Measurements from ENCODE around the gene THUMPD3.

The THUMPD3 gene, protein sequence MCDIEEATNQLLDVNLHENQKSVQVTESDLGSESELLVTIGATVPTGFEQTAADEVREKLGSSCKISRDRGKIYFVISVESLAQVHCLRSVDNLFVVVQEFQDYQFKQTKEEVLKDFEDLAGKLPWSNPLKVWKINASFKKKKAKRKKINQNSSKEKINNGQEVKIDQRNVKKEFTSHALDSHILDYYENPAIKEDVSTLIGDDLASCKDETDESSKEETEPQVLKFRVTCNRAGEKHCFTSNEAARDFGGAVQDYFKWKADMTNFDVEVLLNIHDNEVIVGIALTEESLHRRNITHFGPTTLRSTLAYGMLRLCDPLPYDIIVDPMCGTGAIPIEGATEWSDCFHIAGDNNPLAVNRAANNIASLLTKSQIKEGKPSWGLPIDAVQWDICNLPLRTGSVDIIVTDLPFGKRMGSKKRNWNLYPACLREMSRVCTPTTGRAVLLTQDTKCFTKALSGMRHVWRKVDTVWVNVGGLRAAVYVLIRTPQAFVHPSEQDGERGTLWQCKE

DNA sequence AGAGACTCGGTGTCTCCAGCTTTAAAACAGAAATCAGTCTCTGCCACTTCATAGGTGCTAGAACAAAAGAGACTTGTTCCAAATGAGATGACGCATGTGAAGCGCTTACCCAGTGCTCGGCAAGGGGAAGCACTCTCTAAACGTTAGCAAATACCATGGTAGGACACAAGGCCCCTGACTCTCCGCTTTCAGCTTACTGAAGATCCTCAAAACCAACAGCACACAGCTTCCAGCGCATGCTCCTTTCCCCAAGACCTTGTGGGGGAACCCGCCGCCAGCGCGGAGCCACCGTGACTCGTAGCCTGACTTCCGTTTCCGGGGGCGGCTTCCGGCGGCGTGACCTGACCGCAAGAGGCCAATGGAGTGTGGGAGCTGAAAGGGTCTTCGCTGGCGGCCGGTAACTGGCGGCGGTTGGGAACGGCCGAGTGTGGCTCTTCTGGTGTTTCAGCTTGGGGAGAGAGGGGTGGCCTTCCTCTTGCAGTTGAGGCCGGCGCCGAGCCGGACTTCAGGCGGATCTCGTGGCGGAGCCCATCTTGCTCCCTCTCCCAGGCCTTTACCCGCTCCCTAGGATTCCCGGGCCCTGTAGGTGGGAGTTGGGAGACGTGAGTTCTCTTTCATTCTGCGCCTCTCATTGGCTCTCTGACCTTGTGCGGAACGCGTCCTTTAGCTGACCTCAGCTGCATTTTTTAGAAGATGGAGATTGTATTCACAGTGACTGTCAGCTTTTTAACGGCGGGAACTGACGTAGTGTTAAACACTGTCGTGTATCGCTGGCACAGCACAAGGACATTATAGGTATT is at the start of gene THUMPD3:
THUMPD3 (plus strand) TSS at position 324 of the 800 bp plus-strand sequence. CDS start 2,015 bp downstream, outside the sequence.
- peak; percentile 93 for TF ChIP-seq TAF1 (IDR thresholded peaks at IDR 0.05; ENCODE audit: low read depth)
- TF ChIP-seq, protein P1, sequence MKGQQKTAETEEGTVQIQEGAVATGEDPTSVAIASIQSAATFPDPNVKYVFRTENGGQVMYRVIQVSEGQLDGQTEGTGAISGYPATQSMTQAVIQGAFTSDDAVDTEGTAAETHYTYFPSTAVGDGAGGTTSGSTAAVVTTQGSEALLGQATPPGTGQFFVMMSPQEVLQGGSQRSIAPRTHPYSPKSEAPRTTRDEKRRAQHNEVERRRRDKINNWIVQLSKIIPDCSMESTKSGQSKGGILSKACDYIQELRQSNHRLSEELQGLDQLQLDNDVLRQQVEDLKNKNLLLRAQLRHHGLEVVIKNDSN (IDR thresholded peaks at IDR 0.05) = peak; percentile 85
- peak; percentile 73 for TF ChIP-seq EGR1 (IDR thresholded peaks at IDR 0.05)
- no peak for TF ChIP-seq CEBPB (IDR thresholded peaks at IDR 0.05)
- TF ChIP-seq, protein P2, sequence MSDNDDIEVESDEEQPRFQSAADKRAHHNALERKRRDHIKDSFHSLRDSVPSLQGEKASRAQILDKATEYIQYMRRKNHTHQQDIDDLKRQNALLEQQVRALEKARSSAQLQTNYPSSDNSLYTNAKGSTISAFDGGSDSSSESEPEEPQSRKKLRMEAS (IDR thresholded peaks at IDR 0.05) = peak; percentile 97
- TF ChIP-seq RAD21 (IDR thresholded peaks at IDR 0.05; ENCODE audit: low read depth) = no peak
- TF ChIP-seq TCF12 (IDR thresholded peaks at IDR 0.05; ENCODE audit: low read depth) = peak; percentile 57
- TF ChIP-seq CREB1 (IDR thresholded peaks at IDR 0.05; ENCODE audit: low read depth) = no peak
- peak; percentile 80 for TF ChIP-seq YY1 (IDR thresholded peaks at IDR 0.05; ENCODE audit: low read depth)
- TF ChIP-seq, protein P3, sequence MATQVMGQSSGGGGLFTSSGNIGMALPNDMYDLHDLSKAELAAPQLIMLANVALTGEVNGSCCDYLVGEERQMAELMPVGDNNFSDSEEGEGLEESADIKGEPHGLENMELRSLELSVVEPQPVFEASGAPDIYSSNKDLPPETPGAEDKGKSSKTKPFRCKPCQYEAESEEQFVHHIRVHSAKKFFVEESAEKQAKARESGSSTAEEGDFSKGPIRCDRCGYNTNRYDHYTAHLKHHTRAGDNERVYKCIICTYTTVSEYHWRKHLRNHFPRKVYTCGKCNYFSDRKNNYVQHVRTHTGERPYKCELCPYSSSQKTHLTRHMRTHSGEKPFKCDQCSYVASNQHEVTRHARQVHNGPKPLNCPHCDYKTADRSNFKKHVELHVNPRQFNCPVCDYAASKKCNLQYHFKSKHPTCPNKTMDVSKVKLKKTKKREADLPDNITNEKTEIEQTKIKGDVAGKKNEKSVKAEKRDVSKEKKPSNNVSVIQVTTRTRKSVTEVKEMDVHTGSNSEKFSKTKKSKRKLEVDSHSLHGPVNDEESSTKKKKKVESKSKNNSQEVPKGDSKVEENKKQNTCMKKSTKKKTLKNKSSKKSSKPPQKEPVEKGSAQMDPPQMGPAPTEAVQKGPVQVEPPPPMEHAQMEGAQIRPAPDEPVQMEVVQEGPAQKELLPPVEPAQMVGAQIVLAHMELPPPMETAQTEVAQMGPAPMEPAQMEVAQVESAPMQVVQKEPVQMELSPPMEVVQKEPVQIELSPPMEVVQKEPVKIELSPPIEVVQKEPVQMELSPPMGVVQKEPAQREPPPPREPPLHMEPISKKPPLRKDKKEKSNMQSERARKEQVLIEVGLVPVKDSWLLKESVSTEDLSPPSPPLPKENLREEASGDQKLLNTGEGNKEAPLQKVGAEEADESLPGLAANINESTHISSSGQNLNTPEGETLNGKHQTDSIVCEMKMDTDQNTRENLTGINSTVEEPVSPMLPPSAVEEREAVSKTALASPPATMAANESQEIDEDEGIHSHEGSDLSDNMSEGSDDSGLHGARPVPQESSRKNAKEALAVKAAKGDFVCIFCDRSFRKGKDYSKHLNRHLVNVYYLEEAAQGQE (IDR thresholded peaks at IDR 0.05; ENCODE audit: low read depth) = no peak
- TF ChIP-seq EP300 (IDR thresholded peaks at IDR 0.05; ENCODE audit: borderline replicate concordance) = no peak
- peak; percentile 65; the same call in 1 of the 2 replicates for TF ChIP-seq ZBTB7A (IDR thresholded peaks at IDR 0.05; ENCODE audit: low read depth)
- TF ChIP-seq FOXM1 (IDR thresholded peaks at IDR 0.05; ENCODE audit: borderline replicate concordance, low read depth) = peak; percentile 33; the same call in 1 of the 2 replicates
- no peak for TF ChIP-seq NFIC (IDR thresholded peaks at IDR 0.05)
- TF ChIP-seq TEAD4 (IDR thresholded peaks at IDR 0.05) = 0 out of 2 replicates have a peak, but pooled peaks have one; percentile 3

DNA sequence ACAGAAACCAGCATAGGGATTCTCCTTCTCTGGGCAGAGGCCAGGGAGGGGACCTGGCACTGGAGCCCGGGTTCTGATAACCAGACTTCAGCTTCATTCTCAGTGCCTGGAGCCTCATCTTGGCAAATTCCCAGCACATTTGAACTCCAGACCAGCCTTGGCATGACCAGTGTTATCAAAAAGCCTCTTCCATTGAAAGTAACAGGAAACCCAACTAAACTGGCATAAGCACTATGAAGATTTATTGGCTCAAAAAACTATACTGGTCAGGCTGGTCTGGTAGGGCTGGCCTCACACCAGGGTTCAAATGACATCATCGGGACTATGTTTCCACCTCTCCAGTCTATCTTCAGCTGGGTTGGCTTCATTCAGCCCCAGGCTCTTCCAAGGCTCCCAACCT is 48.1 kb upstream of the THUMPD3 start:
- no peak for TF ChIP-seq RAD21 (IDR thresholded peaks at IDR 0.05; ENCODE audit: low read depth)
- TF ChIP-seq NFIC (IDR thresholded peaks at IDR 0.05) = peak; percentile 76
- TF ChIP-seq CREB1 (IDR thresholded peaks at IDR 0.05; ENCODE audit: low read depth) = no peak
- TF ChIP-seq TCF12 (IDR thresholded peaks at IDR 0.05; ENCODE audit: low read depth) = peak; percentile 68; the same call in 1 of the 2 replicates
- TF ChIP-seq, protein P2 (IDR thresholded peaks at IDR 0.05) = no peak
- TF ChIP-seq EP300 (IDR thresholded peaks at IDR 0.05; ENCODE audit: borderline replicate concordance) = peak; percentile 63; the same call in 1 of the 2 replicates
- peak; percentile 53 for TF ChIP-seq TEAD4 (IDR thresholded peaks at IDR 0.05)

DNA sequence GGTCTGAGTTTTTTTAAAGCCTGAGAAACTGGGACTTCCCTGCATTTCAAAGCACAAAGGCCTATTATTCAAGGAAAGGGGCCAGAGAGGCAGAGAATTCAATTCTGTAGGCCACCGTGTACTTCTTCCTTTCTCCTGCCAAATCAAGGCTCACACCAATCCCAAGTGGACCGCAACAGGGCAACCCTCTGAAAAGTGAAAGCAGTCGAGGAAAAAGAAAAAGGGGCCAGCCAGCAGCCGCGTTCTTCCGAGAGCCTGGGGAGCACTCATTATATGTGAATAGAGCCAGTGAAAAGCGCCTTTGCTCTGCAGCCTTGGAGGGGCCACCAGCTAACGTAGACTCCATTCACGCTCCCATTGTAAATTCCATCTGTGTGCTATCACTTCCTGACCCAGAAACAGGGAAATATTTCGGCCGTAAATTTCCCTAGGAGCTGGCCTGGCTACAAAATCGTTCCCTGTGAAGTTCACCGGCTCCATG is 45.9 kb upstream of the THUMPD3 start:
- TF ChIP-seq TCF12 (IDR thresholded peaks at IDR 0.05; ENCODE audit: low read depth) = no peak
- TF ChIP-seq, protein P1 (IDR thresholded peaks at IDR 0.05) = no peak

DNA sequence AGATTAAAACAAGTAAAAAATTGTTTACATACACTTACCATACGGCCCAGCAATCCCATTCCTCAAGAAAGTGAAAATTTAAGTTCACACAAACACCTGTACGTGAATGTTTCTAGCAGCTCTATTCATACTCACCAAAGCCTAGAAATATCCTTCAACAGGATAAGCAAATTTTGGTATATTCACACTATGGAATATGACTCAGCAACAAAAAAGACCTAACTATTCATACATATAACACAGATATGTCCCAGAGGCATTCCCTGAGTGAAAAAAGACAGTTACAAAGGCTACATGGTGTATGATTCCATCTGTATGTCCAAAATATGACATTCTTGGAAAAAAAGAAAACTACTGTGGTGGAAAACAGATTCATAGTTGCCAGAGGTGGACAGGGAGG is 40.1 kb upstream of the THUMPD3 start:
- TF ChIP-seq NFIC (IDR thresholded peaks at IDR 0.05) (no peak), FOXM1 (IDR thresholded peaks at IDR 0.05; ENCODE audit: borderline replicate concordance, low read depth) (no peak), ZBTB7A (IDR thresholded peaks at IDR 0.05; ENCODE audit: low read depth) (no peak), EP300 (IDR thresholded peaks at IDR 0.05; ENCODE audit: borderline replicate concordance) (no peak)

DNA sequence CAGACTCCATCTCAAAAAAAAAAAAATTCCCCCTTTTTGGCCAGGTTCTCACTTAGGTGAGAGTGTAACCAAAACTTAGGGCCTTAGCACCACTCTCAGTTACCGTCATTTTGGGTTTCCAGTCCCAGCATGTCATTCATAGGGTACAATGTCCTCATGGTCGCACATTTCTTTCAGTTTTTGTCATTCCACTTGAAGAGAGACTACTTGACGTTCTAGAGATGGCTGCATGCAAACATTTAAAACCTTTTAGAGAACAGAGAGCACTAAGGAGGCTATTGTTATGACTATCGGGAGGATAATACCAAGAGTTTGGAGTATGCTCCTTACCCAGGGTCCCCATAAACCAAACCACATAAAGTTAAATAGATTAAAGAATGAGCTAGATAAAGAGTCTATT is 37.9 kb upstream of the THUMPD3 start:
- TF ChIP-seq NFIC (IDR thresholded peaks at IDR 0.05) (no peak), FOXM1 (IDR thresholded peaks at IDR 0.05; ENCODE audit: borderline replicate concordance, low read depth) (no peak), EP300 (IDR thresholded peaks at IDR 0.05; ENCODE audit: borderline replicate concordance) (no peak), YY1 (IDR thresholded peaks at IDR 0.05; ENCODE audit: low read depth) (no peak), TEAD4 (IDR thresholded peaks at IDR 0.05) (no peak), CEBPB (IDR thresholded peaks at IDR 0.05) (no peak), ZBTB7A (IDR thresholded peaks at IDR 0.05; ENCODE audit: low read depth) (no peak), TAF1 (IDR thresholded peaks at IDR 0.05; ENCODE audit: low read depth) (no peak), RAD21 (IDR thresholded peaks at IDR 0.05; ENCODE audit: low read depth) (no peak), TCF12 (IDR thresholded peaks at IDR 0.05; ENCODE audit: low read depth) (no peak), EGR1 (IDR thresholded peaks at IDR 0.05) (no peak), CREB1 (IDR thresholded peaks at IDR 0.05; ENCODE audit: low read depth) (no peak)
- TF ChIP-seq, protein P1 (IDR thresholded peaks at IDR 0.05) = no peak
- TF ChIP-seq, protein P3 (IDR thresholded peaks at IDR 0.05; ENCODE audit: low read depth) = no peak
- TF ChIP-seq, protein P2 (IDR thresholded peaks at IDR 0.05) = no peak

All from Ishikawa (cell line).